ENCODE measurements around the gene ANKS1A.
"Not testable (repeated sequence)": the region's sequence is repeated elsewhere in the genome, so short reads cannot be mapped to it uniquely, and the experiment has no call there.

Gene ANKS1A

DNA sequence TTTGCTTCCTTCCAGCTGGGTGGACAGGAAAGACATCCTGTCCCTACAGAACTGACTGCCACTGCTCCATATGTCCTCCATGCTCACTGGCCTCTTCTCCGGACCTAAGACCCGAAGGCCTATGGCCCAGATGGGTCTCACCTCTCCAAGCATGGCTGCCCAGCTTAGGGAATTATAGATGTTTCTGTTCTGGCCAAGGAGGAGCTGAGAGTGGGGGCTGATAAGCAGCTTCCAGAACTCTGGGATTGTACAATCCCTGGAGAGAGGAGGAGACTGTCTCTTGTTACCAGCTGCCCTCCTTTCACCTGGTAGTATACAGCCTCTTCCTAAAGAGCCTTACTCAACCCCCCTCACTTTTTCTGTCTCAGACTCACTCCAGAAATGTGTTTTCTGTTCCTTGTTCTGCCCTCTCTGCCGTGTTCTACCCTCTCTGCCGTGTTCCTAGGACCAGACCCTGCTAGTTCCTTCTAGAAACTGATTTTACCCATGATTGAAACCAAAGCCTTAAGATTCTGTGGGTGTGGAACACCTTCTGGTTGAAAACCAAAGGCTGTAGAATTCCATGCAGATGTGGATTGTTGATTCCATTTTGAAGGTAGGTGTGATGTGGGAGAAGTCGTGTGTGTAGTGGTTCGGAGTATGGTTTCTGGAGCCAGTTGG, 28.7 kb downstream of the ANKS1A start:
- DNase-seq (ENCODE audit: low read depth in 2 of 2) = no peak

DNA sequence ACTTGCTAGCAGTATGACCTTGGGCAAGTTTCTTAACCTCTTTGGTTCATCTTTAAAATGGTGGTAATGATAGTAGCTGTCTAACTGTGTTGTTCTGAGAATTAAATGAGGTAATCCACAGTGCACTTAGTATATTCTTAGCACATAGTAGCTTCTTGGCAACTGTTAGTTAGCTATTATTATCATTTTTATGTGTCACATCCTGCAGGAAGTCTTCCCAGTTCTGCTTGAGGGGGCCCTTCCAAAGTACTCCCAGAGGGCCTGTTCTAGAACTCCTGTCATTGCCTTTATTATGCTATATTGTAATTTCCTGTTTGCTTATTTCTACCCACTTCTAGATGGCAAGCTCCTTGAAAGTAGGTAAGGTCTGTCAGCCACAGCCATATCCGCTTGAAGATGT, 30.6 kb downstream of the ANKS1A start:
- DNase-seq (ENCODE audit: low read depth in 2 of 2) = no peak

DNA sequence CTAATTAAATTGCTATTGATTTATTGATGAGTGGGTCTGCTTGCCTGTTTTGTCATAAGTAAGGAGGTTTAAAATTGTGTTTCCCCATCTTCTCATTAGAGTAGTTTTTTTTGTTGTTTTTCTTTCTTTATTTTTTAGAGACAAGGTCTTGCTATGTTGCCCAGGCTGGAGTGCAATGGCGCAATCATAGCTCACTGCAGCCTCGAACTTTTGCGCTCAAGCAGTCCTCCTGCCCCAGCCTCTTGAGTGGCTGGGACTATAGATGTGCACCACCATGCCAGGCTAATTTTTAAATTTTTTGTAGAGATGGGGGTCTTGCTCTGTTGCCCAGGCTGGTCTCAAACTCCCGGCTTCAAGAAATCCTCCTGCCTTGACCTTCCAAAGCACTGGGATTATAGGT, 31.0 kb downstream of the ANKS1A start:
- DNase-seq (ENCODE audit: low read depth in 2 of 2) = no peak

DNA sequence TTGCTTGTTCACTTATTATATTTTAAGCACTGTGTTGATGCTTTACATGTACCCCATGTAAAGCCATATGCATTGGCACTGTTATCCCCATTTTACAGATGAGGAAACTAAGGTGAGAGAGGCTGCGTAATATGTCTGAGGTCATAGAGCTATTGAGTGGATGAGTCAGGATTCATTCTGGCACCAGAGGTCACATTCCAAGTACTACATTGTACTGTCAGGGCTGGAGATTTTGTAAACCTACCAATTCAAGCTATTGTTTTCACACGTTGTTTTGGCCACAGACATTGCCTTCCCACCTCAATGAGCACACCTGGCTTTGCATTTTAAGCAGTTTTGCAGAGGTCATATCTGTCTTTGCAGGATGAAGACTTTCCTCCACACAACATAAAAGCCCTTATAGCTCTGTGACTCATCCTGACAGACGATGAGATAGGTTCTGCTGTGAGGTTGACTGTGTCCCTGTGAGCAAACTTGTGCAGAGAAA, 33.2 kb downstream of the ANKS1A start:
- DNase-seq (ENCODE audit: low read depth in 2 of 2) = no peak

DNA sequence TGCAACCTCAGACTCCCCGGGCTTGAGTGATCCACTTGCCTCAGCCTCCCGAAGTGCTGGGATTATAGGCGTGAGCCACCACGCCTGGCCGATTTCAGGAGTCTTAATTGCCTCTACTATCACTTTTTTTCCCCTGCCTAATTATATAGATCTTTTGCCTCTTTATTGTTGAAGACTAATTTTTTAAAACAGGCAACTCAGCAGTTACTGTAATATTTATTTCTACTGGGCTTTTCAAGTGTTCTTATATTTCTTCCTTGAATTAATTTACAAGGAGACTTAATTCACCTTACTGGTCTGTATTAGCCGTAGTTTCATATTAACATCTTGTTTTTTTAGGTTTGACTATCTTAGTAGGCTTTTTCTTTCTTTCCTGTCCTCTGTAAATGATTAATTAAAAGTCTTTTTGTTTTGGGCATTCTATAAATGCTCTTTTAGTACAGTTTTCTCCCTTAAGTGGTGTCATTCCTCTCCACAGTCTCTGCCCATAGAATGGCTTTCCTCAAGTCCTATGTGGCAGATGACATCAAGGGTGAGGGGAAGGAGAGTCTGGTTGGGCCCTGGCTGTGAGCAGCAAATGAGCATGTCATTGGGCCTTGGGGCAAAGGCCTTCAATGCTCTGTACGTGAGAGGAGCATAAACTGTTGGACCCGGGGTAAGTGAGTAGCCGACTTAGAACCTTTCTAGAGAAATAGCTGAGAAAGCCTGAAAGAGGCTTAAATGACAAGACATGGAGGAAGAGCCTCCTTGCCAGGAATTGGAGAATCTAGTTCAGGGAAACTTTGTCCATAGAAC, 36.0 kb downstream of the ANKS1A start:
- DNase-seq (ENCODE audit: low read depth in 2 of 2) = no peak

DNA sequence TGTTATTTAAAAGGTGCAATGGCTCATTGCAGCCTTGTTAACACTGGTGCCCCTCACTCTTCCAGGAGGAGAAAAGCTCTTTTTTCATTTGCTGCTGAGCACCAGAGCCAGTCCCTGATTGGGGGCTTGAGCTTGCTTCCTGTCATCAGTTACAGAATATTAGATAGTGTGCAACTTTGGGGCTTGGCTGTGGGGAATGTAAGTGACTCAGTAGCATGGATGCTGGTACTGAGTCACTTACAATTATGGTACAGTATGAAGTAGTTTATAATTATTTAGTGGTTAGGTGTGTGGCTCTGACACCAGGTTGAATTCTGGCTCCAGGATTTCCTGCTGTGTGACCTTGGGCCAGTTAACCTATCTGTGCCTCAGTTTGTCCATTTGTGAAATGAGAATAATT, 37.6 kb downstream of the ANKS1A start:
- no peak for DNase-seq (ENCODE audit: low read depth in 2 of 2)

DNA sequence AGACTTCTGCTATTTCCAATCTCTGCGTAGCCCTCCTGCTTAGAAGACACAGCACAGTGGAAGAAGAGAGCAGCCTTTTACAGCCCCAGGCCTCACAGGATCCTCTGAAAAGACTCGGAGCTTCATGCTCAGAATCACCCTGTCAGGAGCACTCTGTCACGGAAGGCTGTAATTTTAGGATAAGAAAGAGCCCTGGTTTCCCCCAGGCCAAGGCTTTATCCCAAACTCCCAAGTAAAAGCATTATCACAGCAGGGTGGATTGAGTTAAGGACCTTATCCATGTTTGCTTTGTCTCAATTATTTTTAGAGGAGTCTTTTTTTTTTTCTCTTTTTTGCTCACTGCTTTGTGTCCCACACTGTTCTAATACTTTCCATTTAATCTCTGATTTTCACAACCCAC, 39.2 kb downstream of the ANKS1A start:
- DNase-seq (ENCODE audit: low read depth in 2 of 2) = no peak

DNA sequence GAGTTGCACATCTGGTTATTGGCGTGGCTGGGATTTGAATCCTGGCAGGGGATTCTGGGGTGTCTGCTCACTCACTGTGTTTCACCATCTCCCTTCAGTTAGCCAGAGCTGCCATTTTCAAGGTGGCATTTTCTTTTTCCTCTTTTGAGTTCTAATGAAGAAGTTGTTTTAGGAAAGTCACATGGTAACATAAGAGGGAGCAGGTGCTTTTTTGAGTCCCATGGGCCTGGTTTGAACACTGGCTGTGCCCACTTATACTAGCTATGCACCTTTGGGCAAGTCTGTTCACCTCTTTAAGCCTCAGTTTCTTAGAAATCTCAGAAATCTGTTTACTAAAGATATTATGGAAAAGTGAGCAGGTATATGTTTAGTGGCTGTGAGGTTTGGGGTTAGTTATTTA, 39.6 kb downstream of the ANKS1A start:
- DNase-seq (ENCODE audit: low read depth in 2 of 2) = no peak

DNA sequence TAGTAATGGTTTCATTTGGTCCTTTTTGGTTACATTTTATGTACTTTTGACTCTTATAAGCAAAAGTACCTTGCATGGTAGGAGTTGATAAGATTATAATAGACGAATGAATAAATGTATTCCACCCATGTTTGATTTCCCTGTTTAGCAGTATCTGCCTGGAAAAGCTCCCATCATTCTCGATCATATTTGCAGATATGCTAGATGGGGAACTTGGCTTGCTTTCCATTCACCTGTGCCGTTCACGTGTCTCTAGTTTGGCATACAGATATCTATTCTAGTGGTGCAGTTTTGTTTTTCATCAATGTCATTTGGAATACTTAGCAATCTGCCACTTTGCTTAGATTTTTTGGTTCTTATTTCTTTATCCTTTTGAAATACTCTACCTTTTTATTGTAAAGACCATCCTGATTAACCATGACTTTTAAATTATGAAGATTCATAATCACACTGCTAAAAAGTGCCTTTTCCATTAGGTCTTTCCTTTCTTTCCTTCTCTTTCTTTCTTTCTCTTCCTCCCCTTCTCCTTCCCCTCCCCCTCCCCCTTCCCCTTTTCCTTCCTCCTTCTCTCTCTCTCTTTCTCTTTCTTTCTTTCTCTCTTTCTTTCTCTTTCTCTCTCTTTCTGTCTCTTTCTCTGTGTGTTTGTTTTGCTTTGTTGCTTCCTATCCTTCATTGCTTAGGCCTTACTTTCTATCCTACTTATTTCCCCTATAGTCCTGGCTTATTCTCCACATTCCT, 40.4 kb downstream of the ANKS1A start:
- no peak for DNase-seq (ENCODE audit: low read depth in 2 of 2)

DNA sequence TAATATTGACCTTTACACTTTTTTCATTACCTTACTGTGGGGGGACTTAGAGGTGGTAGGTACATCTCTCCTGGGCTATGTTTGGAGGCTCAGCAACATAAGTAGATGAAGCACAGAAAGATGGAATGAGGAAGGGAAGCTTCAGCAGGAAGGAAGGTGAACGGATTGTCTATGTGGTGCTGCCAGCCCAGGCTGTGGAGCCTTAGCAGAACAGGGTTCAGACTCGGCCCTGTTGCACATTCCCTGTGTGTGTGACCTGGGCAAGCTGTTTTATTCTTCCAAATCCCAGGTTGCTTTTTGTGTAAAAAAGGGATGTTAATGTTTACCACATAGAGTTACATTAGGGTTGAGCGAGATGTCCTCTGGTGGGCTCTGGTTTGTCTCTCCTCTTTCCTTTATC, 41.2 kb downstream of the ANKS1A start:
- no peak for DNase-seq (ENCODE audit: low read depth in 2 of 2)

DNA sequence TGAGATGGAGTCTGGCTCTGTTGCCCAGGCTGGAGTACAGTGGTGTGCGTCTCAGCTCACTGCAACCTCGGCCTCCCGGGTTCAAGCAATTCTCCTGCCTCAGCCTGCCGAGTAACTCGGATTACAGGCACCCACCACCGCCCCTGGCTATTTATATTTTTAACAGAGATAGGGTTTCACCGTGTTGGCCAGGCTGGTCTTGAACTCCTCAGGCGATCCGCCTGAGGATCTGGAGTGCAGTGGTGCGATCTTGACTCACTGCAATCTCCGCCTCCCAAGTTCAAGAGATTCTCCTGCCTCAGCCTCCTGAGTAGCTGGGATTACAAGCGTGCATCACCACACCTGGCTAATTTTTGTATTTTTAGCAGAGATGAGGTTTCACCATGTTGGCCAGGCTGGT, 43.1 kb downstream of the ANKS1A start:
- DNase-seq (ENCODE audit: low read depth in 2 of 2) = not testable (repeated sequence)

DNA sequence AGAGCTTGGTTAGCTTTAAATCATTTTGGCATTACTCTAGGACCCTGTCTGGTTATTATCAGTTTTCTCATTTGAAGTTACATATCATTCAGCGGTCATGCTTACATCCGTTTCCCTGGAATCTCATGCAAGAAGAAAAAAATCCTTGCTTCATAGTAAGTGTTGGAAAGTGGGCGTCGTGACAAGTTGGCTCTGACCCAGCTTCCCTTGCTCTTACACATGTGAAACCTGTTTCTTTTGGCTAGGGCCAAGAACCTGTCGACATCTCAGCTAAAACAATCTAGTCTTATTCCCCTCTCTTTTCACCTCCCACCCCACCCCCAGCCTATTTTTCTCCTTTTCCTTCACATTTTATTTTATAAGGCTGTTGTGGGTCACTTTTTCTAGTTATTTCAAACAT, 45.5 kb downstream of the ANKS1A start:
- no peak for DNase-seq (ENCODE audit: low read depth in 2 of 2)

DNA sequence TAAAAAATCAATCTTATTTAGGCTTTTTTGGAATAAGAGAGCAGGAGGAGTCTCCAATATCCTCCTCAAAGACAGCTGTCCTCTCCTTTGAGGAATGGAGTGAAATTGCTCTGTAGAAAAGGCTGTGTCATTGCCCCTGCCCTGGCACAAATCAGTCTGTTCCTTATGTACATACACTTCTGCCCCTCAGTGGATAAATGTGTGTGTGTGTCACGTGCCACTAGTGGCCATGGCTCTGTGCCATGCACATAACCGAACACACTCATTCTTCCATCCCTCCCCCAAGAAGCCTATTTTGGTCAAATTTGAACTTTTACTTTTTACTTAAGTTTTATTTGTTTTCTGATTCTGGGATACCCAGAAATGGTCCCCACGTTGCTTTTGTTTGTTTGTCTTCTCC, 49.2 kb downstream of the ANKS1A start:
- DNase-seq (ENCODE audit: low read depth in 2 of 2) = no peak

DNA sequence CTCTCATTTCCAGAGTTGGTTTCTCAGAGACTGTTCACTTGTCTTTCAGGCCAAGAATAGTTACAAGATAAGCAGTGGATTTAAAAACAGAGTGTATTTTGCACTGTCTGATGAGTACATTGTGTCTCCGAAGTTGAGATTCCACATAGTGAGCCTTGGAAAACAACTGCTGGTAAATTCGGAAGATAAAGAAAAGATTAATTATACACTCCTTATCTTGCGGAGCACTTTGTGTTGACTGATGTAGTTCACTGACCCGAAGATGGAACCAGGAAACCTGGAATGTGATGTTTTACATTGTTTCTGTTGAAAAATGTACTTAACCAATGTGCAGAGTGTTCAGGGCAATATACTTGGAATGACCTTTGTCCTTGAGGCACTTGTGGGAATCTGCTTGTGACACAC, 51.0 kb downstream of the ANKS1A start:
- no peak for DNase-seq (ENCODE audit: low read depth in 2 of 2)

DNA sequence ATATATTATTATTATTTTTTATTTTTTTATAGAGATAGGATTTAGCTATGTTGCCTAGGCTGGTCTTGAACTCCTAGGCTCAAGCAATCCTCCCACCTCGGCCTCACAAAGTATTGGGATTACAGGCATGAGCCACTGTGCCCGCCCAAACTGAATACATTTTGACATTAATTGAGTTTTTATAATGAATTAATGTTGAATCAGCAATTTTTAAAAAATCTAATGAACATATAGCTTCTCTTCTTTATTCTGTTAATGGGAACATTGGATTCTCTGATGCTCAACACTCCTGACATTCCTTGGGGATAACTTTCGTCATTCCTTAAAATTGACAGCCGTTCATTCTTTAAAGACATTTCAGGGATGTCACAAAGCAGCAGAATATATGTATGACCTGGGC, 52.4 kb downstream of the ANKS1A start:
- DNase-seq (ENCODE audit: low read depth in 2 of 2) = no peak

DNA sequence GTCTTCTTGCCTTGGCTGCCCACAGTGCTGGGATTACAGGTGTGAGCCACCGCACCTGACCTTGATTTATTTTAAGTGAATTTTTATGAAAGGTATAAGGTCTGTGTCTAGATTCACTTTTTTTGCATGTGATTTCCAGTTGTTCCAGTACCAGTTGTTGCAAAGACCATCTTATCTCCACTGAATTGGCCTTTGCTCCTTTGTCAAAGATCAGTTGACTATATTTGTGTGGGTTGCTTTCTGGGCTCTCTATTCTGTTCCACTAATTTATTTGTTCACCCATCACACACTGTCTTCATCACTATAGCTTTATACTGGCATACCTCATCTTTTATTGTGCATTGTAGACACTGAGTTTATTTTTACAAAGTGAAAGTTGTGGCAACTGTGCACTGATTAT, 56.3 kb downstream of the ANKS1A start:
- no peak for DNase-seq (ENCODE audit: low read depth in 2 of 2)

DNA sequence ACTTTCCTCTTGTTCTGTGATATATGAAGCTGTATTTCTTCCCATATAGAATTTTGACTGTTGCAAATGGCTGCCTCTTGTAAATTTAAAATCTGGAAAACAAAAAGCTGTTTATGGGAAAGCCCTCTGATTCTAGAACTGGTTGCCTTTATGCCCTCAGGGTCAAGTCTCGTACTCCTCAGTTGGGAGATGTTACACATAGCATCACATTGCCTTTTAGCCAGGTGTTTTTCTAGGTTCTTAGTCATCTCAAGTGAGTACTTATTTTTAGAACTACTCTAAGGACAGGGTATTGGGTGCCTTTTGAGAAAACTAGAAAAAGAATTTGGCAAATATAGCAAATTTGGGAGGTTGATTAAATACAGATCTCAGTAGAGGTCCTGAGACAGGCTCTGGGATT, 58.5 kb downstream of the ANKS1A start:
- no peak for DNase-seq (ENCODE audit: low read depth in 2 of 2)

DNA sequence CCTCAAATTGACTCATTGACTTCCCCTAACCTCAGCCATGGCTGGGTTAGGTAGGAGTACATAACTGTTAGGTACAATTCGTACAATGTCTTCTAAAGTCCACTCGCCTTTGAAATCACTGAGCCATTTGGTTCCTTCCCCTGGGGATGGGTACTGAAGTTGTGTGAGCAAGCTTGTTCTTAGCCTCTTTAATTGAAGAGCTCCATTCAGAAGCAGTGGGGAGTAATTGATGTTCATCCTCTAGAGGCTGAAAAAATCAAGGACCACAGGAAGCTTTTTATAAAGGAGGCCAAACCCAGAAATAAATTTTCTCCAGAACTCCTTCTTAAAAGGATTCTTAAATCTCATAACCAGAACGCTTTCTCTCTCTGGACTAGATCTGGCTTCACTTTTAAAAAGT, 60.6 kb downstream of the ANKS1A start:
- DNase-seq (ENCODE audit: low read depth in 2 of 2) = no peak

DNA sequence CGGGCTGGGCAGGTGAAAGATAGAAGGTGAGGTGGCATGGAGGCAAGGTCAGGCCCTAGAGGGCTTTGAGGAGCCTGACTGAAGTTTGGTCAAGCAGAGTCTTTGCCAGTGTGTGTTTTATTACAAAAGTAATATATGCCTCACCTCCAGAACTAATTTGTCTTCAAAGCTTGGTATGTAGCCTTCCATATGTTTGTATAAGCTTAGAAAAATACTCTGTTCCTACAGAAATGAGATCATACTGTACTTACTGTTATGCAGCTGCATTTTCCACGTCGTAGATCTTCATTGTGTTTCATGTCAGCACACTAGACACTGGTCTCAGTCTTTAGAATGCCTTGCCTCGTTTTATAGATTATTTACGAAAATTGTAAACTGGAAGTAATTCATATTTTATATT, 61.8 kb downstream of the ANKS1A start:
- DNase-seq (ENCODE audit: low read depth in 2 of 2) = no peak

DNA sequence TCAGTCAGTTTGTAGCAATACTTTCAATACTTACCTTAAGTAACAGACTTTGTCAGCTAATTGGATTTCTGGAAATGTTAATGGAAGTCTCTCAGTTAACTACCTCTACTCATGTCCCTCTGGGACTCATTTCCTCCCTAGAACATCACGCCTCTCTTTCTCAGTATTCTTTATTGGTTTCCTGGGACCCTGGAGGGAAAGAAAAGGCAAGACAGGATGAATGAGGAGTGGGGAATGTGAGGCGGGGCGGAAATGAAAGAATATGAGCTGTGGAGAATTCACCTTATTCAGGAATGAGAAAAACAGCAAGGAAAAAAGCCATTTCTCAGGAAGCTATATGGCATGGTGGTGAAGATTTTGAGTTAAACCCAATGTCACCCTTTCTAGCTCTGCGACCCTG, 62.7 kb downstream of the ANKS1A start:
- no peak for DNase-seq (ENCODE audit: low read depth in 2 of 2)

DNA sequence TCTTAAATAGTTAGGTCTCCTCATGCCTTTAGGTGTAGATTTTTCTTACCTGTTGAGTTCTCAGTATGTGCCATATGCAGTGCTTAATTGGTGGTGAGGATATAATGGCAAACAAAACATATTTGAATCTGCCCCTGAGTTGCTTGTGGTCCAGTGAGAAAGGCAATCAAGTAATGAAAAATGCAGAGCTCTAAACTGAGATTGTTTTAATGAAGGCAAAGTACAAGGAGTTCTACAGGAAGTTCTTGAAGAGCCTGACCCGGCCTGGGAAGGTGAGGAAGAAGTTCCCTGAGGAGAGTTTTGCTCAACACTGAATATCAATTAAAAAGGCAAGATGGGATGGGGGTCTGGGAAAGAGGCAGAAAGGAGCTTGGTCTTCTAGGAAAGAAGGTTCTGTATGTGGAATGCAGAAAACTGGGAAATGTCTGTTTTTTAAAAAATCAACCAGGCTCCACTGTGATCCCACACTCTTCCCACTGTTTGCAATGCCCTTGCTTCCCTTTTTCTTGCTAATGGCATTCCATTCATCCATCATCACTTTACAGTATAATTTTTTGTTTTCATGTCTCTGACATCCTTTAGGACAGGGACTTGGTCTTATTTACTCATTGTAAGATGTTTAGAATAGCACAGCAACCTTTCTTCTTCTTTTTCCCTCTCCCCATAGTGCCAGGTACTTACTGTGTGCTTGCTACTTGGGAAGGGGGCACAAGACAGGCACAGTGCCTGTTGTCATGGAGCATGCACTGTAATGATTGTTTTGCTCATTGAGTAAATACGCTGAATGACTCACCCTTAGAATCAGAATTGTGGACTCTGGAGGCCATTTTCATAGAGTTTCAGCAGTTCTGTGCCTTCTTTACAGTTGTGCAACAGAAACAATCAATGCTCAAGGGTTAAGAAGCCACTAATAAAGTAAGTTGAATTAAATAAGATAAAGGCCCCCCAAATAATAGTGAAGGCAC, 64.3 kb downstream of the ANKS1A start:
- DNase-seq (ENCODE audit: low read depth in 2 of 2) = no peak

DNA sequence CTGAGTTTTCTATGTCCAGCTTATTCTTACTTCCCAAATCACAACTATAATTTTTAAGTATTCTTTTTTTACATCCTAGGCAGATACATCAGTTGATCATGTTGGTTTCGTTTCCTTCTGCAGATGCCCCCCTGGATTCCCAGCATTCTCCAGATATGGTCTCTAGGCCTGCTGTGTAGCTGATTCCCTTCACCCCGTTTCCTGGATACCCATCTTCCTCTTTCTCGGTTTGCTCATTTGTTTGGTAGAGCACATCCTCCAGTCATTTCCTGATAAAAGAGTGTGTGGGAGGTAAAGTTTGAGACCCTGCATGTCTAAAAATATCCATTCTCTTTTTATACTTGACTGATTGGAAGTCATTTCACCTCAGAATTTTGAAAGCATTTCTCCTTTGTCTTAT, 66.4 kb downstream of the ANKS1A start:
- no peak for DNase-seq (ENCODE audit: low read depth in 2 of 2)

Measured in stimulated activated CD4-positive, alpha-beta T cell treated with anti-CD3 and anti-CD28 coated beads, Interleukin-12 subunit alpha, Interleukin-12 subunit beta, amount 100 ng/mL, for 24 hours (primary cell).